ENCODE results near the gene RCL1.

The RCL1 gene

GRCh38 chr9:4792054-4792571, 631 bp upstream of the RCL1 start:
- no peak for TF ChIP-seq CTCF (IDR thresholded peaks at IDR 0.05)

GRCh38 chr9:4793459-4794395, 983 bp downstream of the RCL1 start:
- TF ChIP-seq CTCF (IDR thresholded peaks at IDR 0.05): no peak

GRCh38 chr9:4794691-4795090, 1.9 kb downstream of the RCL1 start:
- no peak for TF ChIP-seq CTCF (IDR thresholded peaks at IDR 0.05)

- no peak for TF ChIP-seq CTCF (IDR thresholded peaks at IDR 0.05)
Observed at GRCh38 chr9:4796530-4796929, 3.8 kb downstream of the RCL1 start.

GRCh38 chr9:4796988-4797853, 4.5 kb downstream of the RCL1 start:
- TF ChIP-seq CTCF (IDR thresholded peaks at IDR 0.05): no peak

- TF ChIP-seq CTCF (IDR thresholded peaks at IDR 0.05): no peak
Observed at GRCh38 chr9:4797854-4798150, 5.1 kb downstream of the RCL1 start.

- no peak for TF ChIP-seq CTCF (IDR thresholded peaks at IDR 0.05)
Observed at GRCh38 chr9:4798281-4799032, 5.7 kb downstream of the RCL1 start.
